Measurements from ENCODE around the gene MT1HL1.

The MT1HL1 gene

GRCh38 chr1:237004116-237004515, at the start of gene MT1HL1:
TSS of gene MT1HL1 (minus strand) at chr1:237004441. CDS start at chr1:237004372, 69 bp downstream.
- no peak for DNase-seq (ENCODE audit: low read depth)

GRCh38 chr1:237050915-237051314, 46.7 kb upstream of the MT1HL1 start:
- no peak for DNase-seq (ENCODE audit: low read depth)

DNA sequence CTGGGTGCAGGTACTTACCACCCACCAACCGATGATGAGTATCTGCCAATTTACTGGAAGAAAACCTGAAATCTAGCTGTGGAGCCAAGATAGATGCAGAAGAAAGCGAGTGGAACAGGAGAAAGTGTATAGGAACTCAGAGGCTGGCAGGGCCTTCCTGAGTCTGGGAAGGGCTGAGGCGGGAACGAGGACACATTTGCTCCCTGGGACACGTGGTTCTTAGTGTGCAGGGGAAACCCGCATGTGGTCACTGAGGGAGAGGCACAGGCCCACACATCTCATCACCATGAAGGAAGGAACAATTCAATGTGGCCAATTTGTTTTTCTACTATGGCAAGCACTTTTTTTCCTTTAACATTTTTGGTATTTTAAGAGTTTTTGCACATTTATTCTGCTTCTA, 45.9 kb upstream of the MT1HL1 start:
- DNase-seq (ENCODE audit: low read depth) = no peak

- DNase-seq (ENCODE audit: low read depth) = no peak
These were observed 44.6 kb upstream of the MT1HL1 start for GRCh38 chr1:237048803-237049202.

DNA sequence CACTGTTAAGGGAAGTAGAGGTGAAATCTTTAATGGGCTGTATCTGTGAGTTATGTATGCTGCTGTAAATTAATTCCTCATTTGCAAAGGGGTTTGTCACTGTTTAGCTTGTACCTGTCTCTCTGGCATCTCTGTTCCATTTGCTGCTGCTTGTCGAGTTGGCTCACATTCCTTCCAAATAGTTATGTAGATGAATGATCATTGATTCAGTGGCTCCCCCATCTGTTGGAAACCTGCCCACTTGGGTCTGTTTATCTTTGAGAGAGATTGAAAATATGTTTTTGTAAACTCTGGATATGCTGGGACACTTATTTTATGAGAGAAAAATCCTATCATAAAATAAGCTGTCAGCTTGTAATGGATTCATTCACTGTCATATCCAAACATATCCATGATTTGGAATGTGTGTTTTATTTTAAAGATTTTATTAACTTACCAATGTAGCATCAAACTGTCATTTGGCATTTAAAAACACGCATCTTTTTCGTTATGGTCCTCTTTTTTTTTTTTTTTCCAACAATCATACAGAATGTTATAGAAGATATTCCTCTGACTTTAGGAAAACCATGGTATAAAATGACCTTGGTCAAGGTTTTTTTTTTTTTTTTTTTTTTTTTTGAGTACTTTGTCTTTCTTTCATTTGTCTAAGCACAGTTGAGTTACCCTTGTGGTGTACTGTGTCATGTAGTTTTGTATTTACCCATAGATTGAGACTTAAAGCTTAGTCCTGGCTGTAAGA, 41.2 kb upstream of the MT1HL1 start:
- no peak for DNase-seq (ENCODE audit: low read depth)

DNA sequence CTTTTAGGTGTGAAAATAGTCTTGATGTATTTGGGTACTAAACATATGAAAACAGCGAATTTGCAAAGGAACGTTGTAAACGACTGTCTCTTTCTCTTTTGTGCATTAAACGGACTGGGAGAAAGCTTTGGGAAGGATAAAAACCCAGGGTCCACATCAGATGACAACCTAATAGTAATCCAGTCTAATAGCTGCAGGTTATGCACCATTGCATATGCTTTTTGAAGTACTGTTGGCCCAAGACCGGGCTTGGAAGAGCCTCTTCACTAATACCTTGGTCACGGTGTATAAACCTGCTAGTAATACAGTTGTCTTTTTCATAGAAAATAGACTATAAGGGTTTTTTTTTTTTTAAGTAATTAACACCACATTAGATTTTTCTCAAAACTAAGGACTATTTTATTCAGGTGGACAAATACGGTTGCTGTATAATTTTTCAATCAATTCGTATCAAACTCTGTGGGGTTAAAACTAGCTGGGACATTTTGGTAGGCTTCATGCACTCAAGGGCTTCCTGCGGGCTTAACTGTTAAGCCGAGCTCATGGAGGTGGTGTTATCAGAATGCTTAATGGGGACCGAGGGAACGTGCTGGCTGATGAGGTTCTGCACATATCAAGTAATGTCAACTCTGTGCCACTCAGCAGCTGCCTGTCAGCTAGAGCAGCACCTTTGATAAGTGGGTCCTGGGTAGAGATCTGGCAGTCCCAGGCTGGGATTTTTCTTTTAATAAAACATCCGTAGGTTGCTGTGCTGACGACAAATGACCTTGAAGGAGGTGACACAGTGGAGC, 39.8 kb upstream of the MT1HL1 start:
- no peak for DNase-seq (ENCODE audit: low read depth)

DNA sequence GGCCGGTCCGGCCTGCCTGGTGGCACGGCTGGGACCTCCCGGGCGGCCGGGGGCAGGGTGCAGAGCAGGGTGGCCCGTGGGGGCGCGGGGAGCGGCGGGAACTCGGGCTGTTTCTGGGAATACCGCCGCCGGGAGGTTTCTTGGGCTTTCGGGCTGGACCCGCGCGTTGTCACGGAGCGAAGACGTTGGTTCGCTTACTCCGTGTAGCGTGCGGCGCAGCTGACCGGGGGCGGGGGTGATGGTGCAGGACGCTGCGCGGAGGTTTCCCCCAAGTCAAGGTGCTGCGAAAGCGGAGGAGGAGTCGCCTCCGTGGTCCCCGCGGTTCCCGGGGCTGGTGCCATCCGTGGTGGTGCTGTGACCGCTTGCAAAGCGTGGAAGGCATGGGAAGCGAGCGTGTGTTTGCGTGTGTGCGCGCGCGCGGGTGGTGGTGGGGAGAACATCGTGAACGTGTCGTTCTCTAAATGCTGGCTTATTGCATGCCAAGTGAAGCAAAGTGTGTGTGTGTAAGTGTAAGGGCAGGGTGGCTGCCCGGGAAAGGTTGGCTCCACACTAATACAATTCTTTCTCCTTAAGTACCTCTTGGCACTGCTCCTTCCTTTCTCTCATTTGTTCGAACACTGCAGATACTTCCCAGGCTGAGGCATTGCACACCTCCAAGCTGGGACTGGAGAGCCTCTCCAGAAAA, 38.8 kb upstream of the MT1HL1 start:
- DNase-seq (ENCODE audit: low read depth) = no peak

DNA sequence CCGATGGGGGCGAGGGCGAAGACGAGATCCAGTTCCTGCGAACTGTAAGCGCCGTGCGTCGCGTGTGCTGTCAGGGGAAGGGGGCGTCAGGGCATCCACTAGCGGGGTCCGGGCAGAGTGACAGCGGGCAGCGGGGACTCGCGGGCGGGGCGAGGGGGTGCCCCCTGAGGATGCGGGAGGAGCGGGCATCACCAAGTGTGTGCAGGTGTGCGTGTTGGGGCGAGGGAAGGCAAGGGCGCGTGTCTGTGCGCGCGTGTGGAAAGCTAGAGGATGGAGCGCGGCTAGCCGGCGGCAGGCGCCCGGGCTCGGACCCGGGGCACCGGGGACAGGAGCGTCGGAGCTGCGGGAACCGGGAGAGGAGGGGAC, 38.3 kb upstream of the MT1HL1 start:
- no peak for DNase-seq (ENCODE audit: low read depth)

GRCh38 chr1:237041795-237042525, 37.7 kb upstream of the MT1HL1 start, which contains the start of gene RYR2:
TSS of gene RYR2 (plus strand) at chr1:237042184. CDS start at chr1:237042522, 338 bp downstream.
- no peak for DNase-seq (ENCODE audit: low read depth)

- DNase-seq (ENCODE audit: low read depth) = no peak
These were observed 37.2 kb upstream of the MT1HL1 start for GRCh38 chr1:237041461-237041794.

GRCh38 chr1:237040823-237041222, 36.6 kb upstream of the MT1HL1 start:
- DNase-seq (ENCODE audit: low read depth) = no peak

DNA sequence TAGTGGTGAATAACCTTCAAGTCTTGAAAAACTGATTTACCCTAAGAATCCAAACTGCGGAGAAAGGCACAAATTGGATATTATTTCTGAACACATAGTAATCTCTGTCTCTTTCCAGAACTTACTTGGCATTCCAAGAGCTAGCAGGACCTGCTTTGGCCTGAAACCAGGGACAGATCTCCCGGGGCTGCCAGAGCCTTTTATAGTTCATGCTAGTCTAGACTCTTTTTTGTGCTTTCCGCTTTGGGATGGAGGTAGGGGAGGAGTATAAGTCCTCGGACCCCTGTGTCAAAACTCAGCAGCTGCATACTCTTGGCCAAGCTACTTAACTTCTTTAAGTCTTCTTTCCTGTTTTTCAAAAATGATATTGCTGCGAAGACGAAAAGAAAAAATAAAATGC, 34.0 kb upstream of the MT1HL1 start:
- DNase-seq (ENCODE audit: low read depth) = no peak

GRCh38 chr1:237035759-237036158, 31.5 kb upstream of the MT1HL1 start:
- no peak for DNase-seq (ENCODE audit: low read depth)

- DNase-seq (ENCODE audit: low read depth) = no peak
These were observed 29.6 kb upstream of the MT1HL1 start for GRCh38 chr1:237033804-237034203.

- no peak for DNase-seq (ENCODE audit: low read depth)
These were observed 28.8 kb upstream of the MT1HL1 start for GRCh38 chr1:237033061-237033460.

GRCh38 chr1:237032029-237032428, 27.8 kb upstream of the MT1HL1 start:
- no peak for DNase-seq (ENCODE audit: low read depth)

- DNase-seq (ENCODE audit: low read depth) = no peak
These were observed 27.2 kb upstream of the MT1HL1 start for GRCh38 chr1:237031480-237031879.

DNA sequence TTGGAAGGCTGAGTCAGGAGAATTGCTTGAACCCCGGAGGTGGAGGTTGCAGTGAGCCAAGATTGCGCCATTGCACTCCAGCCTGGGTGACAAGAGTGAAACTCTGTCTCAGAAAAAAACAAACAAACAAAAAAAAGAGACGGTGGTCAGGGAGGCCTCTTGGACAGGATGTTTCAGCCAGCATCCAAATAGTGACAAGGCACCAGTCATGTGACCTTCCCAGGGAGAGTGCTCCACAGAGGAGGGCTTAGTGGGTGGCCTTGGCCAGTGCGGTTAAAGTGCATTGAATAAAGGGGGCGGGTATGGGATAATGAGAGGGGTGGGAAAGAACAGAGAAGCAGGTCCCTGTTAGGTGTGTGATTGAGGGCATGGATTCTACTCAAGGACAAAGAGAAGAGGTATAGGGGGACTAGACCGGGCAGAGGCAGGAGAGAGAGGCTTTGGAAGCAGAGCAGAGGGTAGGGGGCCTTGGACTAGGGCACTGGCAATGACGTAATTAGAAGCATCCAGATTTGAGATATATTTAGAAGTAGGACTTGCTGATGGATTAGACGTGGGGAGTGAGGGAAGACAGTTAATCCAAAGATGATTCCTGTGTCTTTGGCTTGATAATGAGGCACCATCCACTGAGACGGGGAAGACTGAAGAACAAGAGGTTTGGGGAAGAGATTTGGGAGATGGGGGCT, 25.8 kb upstream of the MT1HL1 start:
- DNase-seq (ENCODE audit: low read depth) = no peak

GRCh38 chr1:237029240-237029639, 25.0 kb upstream of the MT1HL1 start:
- no peak for DNase-seq (ENCODE audit: low read depth)

GRCh38 chr1:237025358-237026074, 21.3 kb upstream of the MT1HL1 start:
- no peak for DNase-seq (ENCODE audit: low read depth)

GRCh38 chr1:237018896-237019295, 14.7 kb upstream of the MT1HL1 start:
- no peak for DNase-seq (ENCODE audit: low read depth)
